Activated naive CD4-positive, alpha-beta T cell (primary cell): ENCODE data around the gene ACCS.

Experiments
- DNase-seq, 4 experiments: peaks; one replicate each; lab custom pipeline; 2025; lab: John Stamatoyannopoulos, UW

Gene ACCS

DNA sequence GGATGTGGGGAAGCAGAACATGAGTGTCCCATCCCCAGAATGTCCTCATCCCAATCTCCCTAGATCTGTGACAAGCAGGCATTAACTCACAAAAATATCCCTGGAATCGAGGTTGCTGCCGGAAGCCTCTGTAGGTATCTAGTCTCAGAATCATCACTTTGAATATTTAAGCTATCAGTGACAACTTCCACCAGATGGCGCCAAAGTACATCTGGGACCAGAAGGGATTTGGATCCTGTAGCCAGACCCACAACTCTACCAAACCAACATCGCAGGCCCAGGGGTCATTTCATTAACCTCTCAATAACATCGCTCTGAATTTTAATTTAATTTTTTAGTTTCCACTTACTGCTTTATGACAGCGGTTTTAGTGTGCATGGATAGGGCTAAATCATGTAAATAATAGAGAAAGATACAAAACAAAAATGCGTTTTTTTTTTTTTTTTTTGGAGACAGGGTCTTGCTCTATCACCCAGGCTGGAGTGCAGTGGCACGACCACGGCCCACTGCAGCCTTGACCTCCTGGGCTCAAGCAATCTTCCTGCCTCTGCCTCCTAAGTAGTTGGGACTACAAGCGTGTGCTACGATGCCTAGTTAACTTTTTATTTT, 28.3 kb downstream of the ACCS start:
- DNase-seq = peak; percentile 23 to 57 (median 42)

DNA sequence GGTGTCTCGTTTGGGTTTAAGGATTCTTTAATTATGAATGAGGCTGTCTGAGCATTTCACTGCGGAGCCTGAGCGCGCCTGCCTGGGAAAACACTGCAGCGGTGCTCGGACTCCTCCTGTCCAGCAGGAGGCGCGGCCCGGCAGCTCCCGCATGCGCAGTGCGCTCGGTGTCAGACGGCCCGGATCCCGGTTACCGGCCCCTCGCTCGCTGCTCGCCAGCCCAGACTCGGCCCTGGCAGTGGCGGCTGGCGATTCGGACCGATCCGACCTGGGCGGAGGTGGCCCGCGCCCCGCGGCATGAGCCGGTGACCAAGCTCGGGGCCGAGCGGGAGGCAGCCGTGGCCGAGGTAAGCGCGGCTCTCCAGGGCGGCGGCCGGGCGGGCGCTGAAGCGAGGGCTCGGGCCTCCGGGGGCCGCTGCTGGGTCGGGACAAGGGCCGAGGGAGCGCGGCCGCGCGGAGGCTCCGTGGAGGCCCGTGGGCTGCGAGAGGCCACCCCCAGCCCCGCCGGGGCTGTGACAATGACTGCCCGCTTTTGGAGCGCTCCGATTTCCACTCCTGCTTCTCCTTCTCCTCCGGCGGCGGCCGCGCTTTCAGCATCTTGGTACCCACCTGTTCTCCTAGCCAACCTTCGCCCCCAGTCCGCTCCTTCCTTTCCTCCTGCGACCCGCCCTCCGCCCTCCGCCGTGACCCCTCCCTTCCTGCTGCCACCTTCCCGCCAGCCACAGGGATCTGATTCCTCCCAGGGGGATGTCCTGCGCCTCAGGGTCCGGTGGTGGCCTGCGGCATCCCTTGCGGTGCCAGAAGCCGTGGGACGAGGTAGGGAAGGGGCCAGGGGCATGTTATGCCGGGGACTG, 29.7 kb downstream of the ACCS start, which contains the start of gene EXT2:
EXT2 (plus strand) TSS at position 173 of the 854 bp plus-strand sequence. CDS start 12,035 bp downstream, outside the sequence.
- peak; percentile 66 to 78 (median 75) for DNase-seq

DNA sequence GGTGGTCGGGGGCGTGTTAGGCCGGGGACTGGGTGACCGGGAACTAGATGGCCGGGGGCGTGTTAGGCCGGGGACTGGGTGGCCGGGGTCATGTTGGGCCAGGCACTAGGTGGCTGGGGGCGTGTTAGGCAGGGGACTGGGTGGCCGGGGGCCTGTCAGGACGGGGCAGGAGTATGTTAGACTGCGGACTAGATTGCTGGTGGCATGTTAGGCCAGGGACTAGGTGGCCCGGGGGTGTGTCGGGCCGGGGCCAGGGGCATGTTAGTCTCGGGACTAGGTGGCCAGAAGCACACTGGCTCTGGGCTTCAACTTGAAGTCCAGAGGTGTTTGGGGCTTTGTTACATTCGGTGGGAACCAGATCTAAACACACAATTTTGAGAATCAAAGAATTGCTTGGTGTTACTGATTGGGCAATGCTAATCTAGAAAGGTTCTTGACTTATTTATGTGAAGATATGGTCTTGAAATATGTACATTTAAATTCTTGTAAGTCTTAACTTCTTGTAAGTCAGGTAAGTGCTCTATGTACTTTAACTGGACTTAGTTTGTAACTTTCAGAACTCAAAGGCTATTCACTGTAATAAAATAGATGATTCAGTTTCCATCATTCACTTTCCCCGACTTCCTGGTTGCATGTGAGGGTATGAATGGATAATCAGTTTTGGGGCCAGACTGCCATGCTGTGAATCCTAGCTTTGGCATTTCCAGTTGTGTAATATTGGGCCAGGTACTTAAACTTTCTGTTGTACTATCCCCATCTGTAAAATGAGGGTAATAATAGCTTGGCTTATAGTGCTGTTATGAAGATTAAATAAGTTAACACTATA, 30.5 kb downstream of the ACCS start:
- no peak for DNase-seq

DNA sequence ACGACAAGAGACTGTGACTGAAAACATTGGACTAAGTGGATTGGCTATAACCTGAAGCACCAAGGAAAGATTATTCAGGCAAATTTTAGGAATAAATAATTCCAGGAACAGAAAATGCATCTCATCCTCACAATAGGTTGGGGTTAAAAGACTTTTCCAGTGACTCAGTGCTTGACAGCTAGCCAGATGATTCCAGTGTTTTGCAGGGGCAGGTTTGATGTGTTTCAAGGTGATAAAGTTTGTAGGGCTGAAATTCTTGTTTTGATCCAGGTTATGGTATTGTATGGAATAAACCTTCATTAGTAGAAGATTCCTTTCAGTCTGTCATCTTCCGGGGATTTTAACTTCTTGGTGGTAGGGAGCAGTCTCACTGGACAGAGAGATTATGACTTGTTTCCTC, 31.8 kb downstream of the ACCS start:
- no peak for DNase-seq

DNA sequence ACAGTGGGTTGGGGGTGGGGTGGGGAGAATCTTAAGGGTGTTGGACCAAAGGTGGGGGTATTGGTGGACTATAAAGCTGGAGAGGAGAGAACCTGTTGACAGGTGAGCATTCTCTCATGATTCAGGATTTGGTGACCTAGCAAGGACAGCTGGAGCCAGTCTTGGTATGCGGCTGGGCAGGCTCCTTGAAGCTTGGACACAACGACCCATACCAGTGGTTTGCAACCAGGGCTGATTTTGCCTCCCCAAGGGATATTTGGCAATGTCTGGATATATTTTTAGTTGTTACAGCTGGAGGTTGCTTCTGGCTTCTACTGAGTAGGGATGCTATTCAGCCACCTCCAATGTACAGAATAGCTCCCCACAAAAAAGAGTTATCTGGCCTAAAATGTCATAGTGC, 35.0 kb downstream of the ACCS start:
- DNase-seq = no peak

DNA sequence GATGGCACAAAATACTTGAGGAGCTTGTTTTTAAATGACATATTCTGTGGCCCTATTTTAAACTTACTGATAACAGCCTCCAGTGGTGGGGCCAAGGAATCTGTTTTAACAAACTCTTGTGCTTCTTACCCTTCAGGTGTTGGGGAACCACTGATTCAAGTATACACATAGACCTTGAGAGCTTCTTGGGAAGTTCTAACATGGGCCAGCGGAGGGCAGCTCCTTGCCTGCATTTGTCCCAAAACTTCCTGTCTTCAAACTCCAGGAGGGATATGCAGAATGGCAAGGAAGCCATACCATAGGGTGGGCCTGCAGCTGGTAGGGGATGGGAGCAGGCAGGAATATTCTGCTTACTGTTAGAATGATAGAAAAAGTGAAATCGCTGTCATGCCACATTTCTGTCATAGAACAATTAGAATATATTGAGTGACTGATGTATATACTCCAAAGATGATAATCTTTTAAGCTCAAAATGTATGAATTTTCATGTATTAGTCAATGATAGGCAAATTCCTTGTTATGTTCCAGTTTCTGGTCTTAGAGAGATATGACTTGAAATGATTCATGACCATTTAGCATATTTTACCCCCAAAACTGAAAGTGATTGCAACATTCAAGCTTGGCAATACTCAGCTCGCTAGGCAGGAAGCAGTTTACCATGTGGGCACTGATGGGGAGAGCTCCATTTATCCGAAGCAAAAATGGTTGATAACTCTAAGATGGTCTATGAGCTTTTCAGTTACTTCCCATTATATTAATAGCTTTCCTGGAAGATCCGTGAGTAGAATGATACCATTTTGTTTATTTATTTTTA, 38.6 kb downstream of the ACCS start:
- no peak for DNase-seq

DNA sequence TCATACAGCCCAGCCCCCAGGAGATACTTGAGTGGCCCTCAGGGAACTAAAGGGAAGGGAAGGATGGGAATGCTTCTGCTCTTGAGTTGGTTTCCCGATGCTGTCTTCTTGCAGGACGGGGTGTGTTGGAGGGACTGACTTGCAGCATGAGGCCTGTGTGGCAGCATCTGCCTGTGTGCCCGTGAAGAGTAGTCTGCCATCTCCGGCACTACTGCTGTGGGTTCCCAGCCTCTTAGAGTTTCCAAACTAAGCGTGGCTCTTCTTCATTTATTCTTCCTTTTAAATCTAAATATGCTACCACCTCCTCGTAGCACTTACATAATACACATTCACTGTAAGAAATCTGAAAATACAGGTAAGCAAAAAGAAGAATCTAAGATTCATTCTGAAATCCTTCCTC, 42.2 kb downstream of the ACCS start:
- no peak for DNase-seq

DNA sequence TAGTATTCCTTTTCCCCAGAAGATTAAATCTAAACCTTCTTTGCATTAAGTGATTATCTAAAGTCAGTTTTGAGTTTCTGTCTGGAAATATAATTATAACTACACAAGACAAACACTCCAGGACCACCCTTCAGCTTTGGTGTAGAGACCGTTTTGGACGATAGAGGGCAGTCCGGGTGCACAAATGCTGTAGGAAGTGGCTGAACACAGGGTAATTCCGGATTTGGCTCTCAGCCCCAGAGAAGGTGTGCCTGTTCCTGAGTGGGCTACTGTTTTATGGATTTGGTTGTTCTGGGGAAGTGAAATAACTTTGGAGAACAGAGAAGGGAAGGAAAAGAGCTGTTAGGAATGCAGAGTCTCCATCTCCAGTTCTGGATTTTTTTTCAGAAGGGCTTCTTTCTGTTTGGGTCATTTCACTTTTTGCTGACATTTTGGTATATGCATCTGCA, 44.2 kb downstream of the ACCS start:
- peak in 3 of 4 experiments; percentile 7 to 18 (median 17) for DNase-seq

DNA sequence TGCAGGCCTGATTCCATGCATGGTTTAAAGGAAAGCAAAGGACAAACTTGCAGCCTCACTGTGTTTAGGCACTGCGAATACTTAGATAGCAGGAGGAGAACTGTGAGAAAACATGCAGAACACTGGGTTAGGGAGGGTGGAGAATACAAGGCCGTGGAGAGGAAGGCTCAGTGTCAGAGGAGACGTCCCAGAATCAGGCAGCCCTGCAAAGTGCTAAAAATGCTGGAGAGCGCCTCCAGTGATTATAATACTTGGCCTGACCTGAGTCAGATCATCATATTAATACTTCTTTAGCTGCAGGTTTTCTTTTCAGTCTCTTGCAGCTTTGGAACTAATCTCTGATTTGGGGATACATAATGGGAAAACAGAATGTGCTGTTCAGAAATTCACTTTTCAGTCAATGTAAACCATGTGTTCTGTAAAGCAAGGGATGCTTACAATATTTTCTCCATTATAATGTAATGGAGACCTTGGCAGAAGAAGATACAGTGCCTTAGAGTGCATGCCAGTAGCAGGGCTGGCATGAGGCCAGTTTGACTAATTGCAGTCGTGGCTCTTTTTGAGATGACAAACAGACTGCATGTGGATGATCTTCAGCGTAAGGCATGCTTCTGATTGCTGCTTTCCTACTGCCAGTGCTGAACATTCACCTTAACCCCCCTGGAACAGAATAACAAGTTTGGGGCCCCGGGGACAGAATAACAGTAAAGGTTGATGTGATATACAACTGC, 46.2 kb downstream of the ACCS start:
- DNase-seq = no peak

DNA sequence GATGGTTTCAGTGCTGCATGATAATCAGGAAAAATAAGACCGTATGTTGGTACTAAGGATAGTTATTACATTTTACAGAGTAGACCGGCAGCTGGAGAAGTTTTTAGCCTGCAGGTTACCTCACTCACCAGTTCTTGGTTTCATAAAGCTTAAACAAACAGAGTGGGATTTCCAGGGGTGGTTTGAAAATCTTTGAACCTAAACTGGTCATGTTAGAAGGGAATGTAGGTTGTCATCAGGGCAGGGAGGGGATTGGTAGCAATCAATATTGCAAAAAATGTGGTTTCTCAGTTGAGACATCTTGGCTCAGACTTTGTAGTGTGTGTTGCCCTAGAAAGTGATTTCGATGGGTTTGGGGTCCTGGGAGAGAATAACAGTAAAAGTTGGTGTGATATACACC, 46.9 kb downstream of the ACCS start:
- DNase-seq = no peak

DNA sequence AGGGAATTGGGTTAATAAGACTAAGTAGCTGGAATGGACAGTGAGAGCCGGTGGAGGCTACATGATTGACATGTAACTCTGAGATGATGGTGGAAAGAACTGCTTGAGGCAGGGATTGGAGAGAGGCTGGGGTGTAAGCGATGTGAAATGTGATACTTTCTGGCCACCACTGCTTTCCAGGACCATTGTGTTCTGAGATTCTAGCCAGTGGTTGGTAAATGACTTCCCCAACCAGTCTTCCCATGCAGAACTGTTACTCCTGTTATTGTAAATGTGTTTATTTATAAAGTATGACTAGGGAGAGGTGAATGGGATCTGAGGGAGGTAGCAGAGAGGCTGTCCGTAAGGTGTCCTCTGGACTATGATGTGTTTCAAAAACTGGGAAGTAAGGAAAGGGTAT, 47.5 kb downstream of the ACCS start:
- no peak for DNase-seq

DNA sequence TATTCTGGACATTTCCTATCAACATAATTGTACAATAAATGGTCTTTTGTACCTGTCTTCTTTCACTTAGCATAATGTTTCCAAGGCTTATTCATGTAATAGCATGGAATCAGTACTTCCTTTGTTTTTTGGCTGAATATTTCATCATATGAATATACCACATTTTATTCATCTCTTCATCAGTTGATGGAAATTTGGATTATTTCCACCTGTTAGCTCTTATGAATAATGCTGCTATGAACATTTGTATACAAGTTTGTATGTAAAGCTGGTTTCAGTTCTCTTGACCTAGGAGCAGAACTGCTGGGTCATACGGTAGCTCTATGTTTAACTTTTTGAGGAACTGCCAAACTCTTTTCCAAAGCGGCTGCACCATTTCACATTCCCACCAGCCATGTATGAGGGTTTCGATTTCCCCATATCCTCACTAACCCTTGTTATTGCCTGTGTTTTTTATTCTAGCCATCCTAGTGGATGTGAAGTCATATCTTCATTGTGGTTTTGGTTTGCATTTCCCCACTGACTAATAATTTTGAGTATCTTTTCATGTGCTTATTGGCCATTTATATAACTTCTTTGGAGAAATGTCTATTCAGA, 50.3 kb downstream of the ACCS start:
- DNase-seq = no peak

DNA sequence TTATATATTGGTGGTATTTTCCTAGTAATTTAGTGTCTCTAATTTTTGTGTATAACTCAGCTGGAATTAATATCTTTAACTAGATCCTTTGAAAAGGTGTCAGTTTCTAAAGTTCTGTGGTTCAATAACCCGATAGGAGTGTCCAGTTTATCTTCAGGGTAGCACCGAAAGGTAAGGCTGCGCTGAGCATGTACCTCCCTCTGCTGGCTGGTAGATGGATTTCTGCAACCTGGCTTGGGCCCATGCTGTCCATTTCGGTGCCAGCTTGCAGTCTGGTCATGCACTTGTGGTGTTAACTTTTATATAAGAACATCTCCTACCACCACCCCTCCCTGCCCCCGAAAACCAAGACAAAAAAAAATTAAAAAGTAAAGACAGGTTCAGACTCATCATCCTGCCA, 54.1 kb downstream of the ACCS start:
- no peak for DNase-seq

DNA sequence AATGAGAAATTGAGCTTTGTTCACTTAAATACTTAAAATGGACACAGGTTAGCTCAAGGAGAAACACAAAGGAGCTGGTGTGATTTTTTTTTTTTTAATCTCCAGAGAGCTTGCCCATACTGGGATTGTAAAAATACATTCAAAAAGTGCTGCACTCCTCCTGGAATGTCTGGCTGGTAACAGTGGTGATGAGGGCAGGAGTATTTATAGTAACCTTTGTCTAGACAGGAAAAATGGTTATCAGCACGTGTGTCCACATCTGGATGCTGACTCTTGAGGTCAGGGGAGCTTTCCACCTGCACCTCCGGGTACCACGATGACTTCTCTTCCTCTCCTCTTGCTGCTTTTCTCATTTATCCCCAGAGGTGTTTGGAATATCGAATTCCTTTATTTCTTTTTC, 59.5 kb downstream of the ACCS start:
- DNase-seq = no peak

DNA sequence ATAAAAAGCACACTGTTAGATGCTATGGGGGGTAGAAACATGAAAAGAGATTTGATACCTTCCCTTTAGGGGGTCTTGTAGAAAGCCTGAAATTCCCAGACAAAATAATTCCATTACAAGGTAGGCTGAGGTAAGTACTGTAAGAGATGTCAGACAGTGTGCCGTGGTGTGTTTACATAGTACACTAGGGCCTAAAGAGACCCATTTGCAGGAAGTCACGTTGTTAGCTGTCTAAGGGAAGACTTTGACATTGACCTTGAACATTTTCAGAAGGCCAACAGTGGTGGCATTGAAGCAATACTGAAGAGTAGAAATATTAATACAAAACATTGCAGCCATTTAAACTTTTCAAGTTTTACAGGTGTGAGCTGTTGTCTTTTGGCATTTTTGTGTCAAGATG, 60.2 kb downstream of the ACCS start:
- DNase-seq = no peak

DNA sequence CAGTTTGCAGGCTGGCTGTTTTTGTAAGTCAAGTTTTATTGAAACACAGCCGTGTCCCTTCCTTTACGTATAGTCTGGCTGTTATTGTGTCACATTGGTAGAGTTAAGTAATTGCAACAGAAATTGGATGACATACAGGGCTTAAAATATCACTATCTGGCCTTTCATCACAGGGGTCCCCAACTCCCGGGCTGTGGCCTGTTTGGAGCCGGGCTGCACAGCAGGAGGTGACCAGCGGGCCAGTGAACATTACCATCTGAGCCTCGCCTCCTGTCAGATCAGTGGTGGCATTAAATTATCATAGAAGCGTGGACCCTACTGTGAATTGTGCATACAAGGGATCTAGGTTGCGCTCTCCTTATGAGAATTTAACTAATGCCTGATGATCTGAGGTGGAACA, 61.1 kb downstream of the ACCS start:
- no peak for DNase-seq

DNA sequence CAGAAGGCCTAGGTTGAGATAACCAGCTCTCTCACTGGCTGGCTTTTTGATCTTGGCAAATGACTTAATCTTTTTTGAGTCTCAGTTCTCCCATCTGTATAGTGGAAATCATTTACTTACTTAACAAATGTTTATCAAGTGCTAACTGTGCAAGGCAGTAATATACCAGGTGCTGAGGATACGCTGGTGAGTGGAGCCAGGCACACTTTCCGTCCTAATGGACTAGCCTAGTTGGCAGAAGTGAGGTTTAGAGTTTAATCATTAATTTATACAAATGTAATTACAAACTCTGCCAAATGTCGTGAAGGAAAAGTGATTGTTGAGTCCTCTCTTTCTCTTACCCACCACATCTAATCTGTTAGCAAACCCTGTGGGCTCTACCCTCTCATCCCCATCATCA, 62.7 kb downstream of the ACCS start:
- no peak for DNase-seq

DNA sequence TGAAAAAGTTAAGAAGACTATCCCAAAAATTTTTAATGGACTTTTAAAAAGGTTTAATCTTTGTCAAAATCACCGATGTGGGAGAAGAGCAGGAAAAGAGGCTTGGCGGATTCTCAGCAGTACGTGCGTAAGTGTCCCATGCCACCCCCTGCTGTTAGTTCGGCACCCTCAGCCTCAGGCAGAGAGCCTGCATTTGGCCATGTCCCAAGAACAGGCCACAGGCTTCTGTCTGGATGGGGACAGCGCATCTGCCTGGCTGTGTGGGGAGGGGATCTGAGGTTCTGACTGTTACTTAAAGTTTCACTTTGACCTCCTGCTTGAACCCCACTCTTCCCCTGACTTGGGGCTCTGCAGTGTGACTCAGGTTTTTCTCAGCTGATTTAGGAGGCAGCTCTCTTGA, 64.7 kb downstream of the ACCS start:
- no peak for DNase-seq

DNA sequence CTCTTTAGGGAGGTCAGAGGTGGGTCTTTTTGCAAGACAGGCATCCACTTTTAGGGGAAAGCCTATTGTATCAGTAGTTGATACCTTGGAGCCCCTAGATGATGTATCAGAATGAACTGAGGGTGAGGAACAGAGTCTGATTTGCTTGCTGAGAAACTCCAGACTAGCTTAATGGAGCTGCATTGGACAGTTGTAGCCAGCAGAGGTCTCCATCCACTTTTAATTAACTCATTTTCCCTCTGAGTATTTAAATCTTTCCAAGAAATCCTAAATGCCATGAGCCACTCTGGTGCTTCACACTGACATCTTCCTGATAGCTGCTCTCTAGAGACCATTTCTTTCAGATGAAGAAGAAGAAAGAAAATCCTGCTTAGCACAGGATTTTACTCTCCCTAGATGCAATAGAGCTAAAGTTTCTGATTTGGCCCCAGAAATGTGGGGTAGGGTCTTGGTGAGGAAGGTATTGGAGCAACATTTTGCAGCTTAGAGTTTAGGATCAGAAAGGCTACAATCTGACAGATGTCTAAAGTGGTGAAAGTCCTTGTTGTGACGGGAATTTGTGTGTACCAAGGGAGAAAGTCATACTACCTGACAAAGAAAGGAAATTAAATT, 67.4 kb downstream of the ACCS start:
- DNase-seq = no peak
